K562 (cell line): ENCODE results near the gene HK2. TPM values are rescaled to one million over a fixed set of nuclear protein-coding genes. Genes with fewer than 3 reads are reported as not detected.

ENCODE experiments used
- C11orf30 ChIP-seq: fragments of 450-650 bp; IDR thresholded peaks from 2 replicates; pipeline ENCODE4 v1.6.1; 2016; ENCODE audit warnings: low read depth, mild to moderate bottlenecking
- CBX2 ChIP-seq: fragments of 200-600 bp; sonication (generic); IDR thresholded peaks from one replicate; pipeline ENCODE4 v1.6.1; 2012; ENCODE audit warnings: mild to moderate bottlenecking, low read length, inconsistent platforms; ENCODE audit not compliant: insufficient read depth, poor library complexity, severe bottlenecking
- ESRRB ChIP-seq: fragments of 250-450 bp; sonication (Bioruptor Pico); IDR thresholded peaks from 2 replicates; pipeline ENCODE4 v1.5.0; 2020; ENCODE audit warnings: mild to moderate bottlenecking, moderate library complexity, borderline replicate concordance
- FOXM1 ChIP-seq, 2 experiments: fragments of 450-650 bp in 1 of 2; sonication (generic) in 1 of 2; formaldehyde crosslinking in 1 of 2; IDR thresholded peaks; 2 replicates each; pipeline versions ENCODE4 v1.6.1 to v1.9.0; 2017 to 2022; ENCODE audit warnings: low read depth in 2 of 2, mild to moderate bottlenecking in 2 of 2, missing genetic modification reagents in 1 of 2, moderate library complexity in 1 of 2
- MYC ChIP-seq, 2 experiments: fragments of 250-450 bp in 1 of 2; sonication (Bioruptor Pico) in 1 of 2; IDR thresholded peaks; 2 replicates each; pipeline versions ENCODE4 v1.5.1 to v1.6.1; 2012 to 2021; ENCODE audit warnings: low read depth in 2 of 2, borderline replicate concordance in 1 of 2, improper control_type of control experiment in 1 of 2, low read length in 1 of 2, mild to moderate bottlenecking in 1 of 2, moderate library complexity in 1 of 2
- PHB ChIP-seq: fragments of 250-450 bp; sonication (Bioruptor Pico); IDR thresholded peaks from 2 replicates; pipeline ENCODE4 v1.5.0; 2021
- SRSF9 ChIP-seq: fragments of 200-400 bp; formaldehyde crosslinking; IDR thresholded peaks from 2 replicates; pipeline ENCODE4 v1.6.1; 2017; ENCODE audit warnings: low read depth, low read length, borderline replicate concordance
- STAG1 ChIP-seq: sonication (generic); formaldehyde crosslinking; IDR thresholded peaks from 2 replicates; pipeline ENCODE4 v1.5.0; 2020; ENCODE audit warnings: missing genetic modification reagents, borderline replicate concordance
- ZBTB17 ChIP-seq: fragments of 450-650 bp; formaldehyde crosslinking; IDR thresholded peaks from 2 replicates; pipeline ENCODE4 v1.4.0; 2020; ENCODE audit warnings: mild to moderate bottlenecking
- ZNF133 ChIP-seq: fragments of 250-450 bp; sonication (Bioruptor Pico); IDR thresholded peaks from 2 replicates; pipeline ENCODE4 v1.4.0; 2020; ENCODE audit warnings: mild to moderate bottlenecking
- ZNF445 ChIP-seq: fragments of 250-450 bp; sonication (Bioruptor Pico); IDR thresholded peaks from 2 replicates; pipeline ENCODE4 v1.4.0; 2020; ENCODE audit warnings: low read depth, mild to moderate bottlenecking, moderate library complexity
- polyA plus RNA-seq, 8 experiments: library from polyadenylated mRNA; depleted of rRNA in 4 of 8; stranded (reverse) in 5 of 8; unstranded in 3 of 8; fragments of >200 nt; fragmentation: Nextera tagmentation in 2 of 8; fragmentation: Illumina TruSeq in 1 of 8; extraction: Ambion mirVana in 2 of 8; extraction: Trizol in 1 of 8; gene quantifications; 2 replicates each; pipeline versions ENCODE4 v1.2.1 to v1.2.3, GENCODE V29; 2011 to 2014; ENCODE audit warnings: inconsistent platforms in 1 of 8, missing spikeins in 1 of 8
- total RNA-seq, 7 experiments: library from RNA; depleted of rRNA in 6 of 7; stranded (reverse); fragments of >200 nt in 6 of 7; fragmentation: Illumina TruSeq in 2 of 7; extraction: Trizol in 2 of 7; gene quantifications; 2 replicates each; pipeline versions ENCODE4 v1.2.1 to v1.2.3, GENCODE V29; 2011 to 2021; ENCODE audit warnings: low replicate concordance in 1 of 7
- TF ChIP-seq, protein P1 (sequence below): fragments of 450-650 bp; IDR thresholded peaks from 2 replicates; pipeline ENCODE4 v1.6.1; 2016; ENCODE audit warnings: missing biosample characterization, missing genetic modification characterization
- TF ChIP-seq, protein P2 (sequence below): fragments of 250-450 bp; sonication (Bioruptor Pico); IDR thresholded peaks from 2 replicates; pipeline ENCODE4 v1.4.0; 2020
- TF ChIP-seq, protein P3 (sequence below): sonication (generic); formaldehyde crosslinking; IDR thresholded peaks from 2 replicates; pipeline ENCODE4 v1.9.0; 2022; ENCODE audit warnings: mild to moderate bottlenecking, missing genetic modification reagents

HK2 gene
- total and polyA plus RNA-seq, 9 of the 15 experiments (the other 6 are each of a cell fraction or from before 2014, with no cell fraction given): 4.7 to 56.0 (median 19.9) TPM

DNA sequence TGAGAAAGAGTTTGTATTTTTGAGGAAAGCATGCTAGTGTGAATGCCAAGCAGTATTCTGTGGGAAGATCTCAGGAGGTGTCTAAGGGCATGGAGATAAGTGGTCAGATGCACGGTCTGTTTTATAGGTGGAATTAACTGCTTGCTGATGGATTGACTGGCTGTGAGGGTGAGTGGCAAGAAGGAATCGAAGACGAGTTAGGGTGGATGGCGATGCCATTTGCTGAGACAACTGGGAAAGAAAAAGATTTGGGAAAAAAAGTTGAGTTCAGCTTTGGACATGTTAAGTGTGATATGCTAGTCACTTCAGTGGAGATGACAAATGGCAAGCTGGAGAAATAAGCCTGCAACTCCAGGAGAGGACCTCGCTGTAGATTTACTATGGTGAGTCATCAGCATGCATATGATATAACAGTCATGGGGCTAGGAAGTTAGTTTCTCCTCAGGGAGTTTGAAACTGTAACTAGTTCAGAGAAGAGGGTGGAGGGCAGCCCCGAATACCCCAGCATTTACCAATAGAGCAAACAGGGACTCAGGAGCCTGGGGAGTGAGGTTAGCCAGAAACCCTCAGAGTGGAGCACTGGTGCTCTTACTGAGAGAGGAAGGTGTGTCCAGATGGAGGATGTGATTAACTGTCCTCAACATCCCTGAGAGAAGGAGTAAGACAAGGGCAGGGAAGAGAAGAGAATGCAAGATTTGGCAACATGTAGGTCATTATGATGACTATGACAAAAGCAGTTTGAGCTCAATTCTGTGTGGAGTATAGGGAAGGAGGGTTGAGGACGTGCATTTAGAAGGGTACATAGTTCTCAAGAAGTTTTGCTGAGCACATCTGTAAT is 2.0 kb upstream of the HK2 start (continued):
- TF ChIP-seq ESRRB (CRISPR knock-in tag) (no peak), ZNF445 (CRISPR knock-in tag) (no peak), CBX2 (no peak), MYC (IDR thresholded peaks at IDR 0.05; ENCODE audit: low read depth, low read length) (peak; percentile 21; the same call in 1 of the 2 replicates), MYC (CRISPR knock-in tag; IDR thresholded peaks at IDR 0.05; ENCODE audit: borderline replicate concordance, low read depth) (no peak), ZBTB17 (CRISPR knock-in tag) (no peak), STAG1 (CRISPR knock-in tag) (no peak), C11orf30 (peak; percentile 91), FOXM1 (IDR thresholded peaks at IDR 0.05; ENCODE audit: low read depth) (no peak), FOXM1 (CRISPR knock-in tag; IDR thresholded peaks at IDR 0.05; ENCODE audit: low read depth) (no peak), ZNF133 (CRISPR knock-in tag) (no peak), SRSF9 (no peak), PHB (CRISPR knock-in tag) (no peak)
- TF ChIP-seq, protein P1, sequence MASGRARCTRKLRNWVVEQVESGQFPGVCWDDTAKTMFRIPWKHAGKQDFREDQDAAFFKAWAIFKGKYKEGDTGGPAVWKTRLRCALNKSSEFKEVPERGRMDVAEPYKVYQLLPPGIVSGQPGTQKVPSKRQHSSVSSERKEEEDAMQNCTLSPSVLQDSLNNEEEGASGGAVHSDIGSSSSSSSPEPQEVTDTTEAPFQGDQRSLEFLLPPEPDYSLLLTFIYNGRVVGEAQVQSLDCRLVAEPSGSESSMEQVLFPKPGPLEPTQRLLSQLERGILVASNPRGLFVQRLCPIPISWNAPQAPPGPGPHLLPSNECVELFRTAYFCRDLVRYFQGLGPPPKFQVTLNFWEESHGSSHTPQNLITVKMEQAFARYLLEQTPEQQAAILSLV (tag): no peak
- TF ChIP-seq, protein P2, sequence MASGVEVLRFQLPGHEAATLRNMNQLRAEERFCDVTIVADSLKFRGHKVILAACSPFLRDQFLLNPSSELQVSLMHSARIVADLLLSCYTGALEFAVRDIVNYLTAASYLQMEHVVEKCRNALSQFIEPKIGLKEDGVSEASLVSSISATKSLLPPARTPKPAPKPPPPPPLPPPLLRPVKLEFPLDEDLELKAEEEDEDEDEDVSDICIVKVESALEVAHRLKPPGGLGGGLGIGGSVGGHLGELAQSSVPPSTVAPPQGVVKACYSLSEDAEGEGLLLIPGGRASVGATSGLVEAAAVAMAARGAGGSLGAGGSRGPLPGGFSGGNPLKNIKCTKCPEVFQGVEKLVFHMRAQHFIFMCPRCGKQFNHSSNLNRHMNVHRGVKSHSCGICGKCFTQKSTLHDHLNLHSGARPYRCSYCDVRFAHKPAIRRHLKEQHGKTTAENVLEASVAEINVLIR (CRISPR knock-in tag): no peak
- TF ChIP-seq, protein P3, sequence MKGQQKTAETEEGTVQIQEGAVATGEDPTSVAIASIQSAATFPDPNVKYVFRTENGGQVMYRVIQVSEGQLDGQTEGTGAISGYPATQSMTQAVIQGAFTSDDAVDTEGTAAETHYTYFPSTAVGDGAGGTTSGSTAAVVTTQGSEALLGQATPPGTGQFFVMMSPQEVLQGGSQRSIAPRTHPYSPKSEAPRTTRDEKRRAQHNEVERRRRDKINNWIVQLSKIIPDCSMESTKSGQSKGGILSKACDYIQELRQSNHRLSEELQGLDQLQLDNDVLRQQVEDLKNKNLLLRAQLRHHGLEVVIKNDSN (CRISPR knock-in tag): no peak
